GM23248 (cell line): ENCODE measurements around the gene GEN1. TPM values are rescaled to one million over a fixed set of nuclear protein-coding genes. Genes with fewer than 3 reads are reported as not detected.

Experiments
- DNase-seq: peaks from one replicate; pipeline ENCODE4 v3.0.0-alpha.2; 2015
- H2AFZ ChIP-seq: fragments of 200-600 bp; sonication (generic); 2 replicates; pipeline ENCODE4 v1.6.1; 2016; ENCODE audit warnings: antibody characterized with exemption
- H3F3A ChIP-seq: fragments of 200-600 bp; sonication (generic); 2 replicates; pipeline ENCODE4 v1.6.1; 2016; ENCODE audit warnings: mild to moderate bottlenecking, antibody characterized with exemption, mixed run types; ENCODE audit not compliant: insufficient read depth
- H3K27ac ChIP-seq: fragments of 200-600 bp; sonication (generic); 2 replicates; pipeline ENCODE4 v1.5.1; 2016; ENCODE audit warnings: mild to moderate bottlenecking
- H3K27me3 ChIP-seq: fragments of 200-600 bp; sonication (generic); replicated peaks from 2 replicates; pipeline ENCODE4 v1.6.1; 2016; ENCODE audit warnings: mild to moderate bottlenecking; ENCODE audit not compliant: insufficient read depth
- H3K36me3 ChIP-seq: fragments of 200-600 bp; sonication (generic); 2 replicates; pipeline ENCODE4 v1.6.1; 2016; ENCODE audit warnings: low read depth, mild to moderate bottlenecking
- H3K4me1 ChIP-seq: fragments of 200-600 bp; sonication (generic); 2 replicates; pipeline ENCODE4 v1.6.1; 2016; ENCODE audit warnings: mild to moderate bottlenecking; ENCODE audit not compliant: insufficient read depth
- H3K4me2 ChIP-seq: fragments of 200-600 bp; sonication (generic); one replicate; pipeline ENCODE4 v1.6.1; 2016; ENCODE audit warnings: mild to moderate bottlenecking; ENCODE audit not compliant: unreplicated experiment
- H3K4me3 ChIP-seq: fragments of 200-600 bp; sonication (generic); 2 replicates; pipeline ENCODE4 v1.5.1; 2016; ENCODE audit warnings: mild to moderate bottlenecking
- H3K79me2 ChIP-seq: fragments of 200-600 bp; sonication (generic); 2 replicates; pipeline ENCODE4 v1.6.1; 2016; ENCODE audit warnings: mild to moderate bottlenecking; ENCODE audit not compliant: insufficient read depth
- H3K9ac ChIP-seq: fragments of 200-600 bp; sonication (generic); 2 replicates; pipeline ENCODE4 v1.6.1; 2016; ENCODE audit warnings: mild to moderate bottlenecking
- H3K9me2 ChIP-seq: fragments of 200-600 bp; sonication (generic); 2 replicates; pipeline ENCODE4 v1.6.1; 2016; ENCODE audit warnings: mixed run types, mild to moderate bottlenecking, moderate library complexity; ENCODE audit not compliant: insufficient read depth
- H3K9me3 ChIP-seq: fragments of 200-600 bp; sonication (generic); one replicate; pipeline ENCODE4 v1.6.1; 2017; ENCODE audit warnings: low read depth
- H4K20me1 ChIP-seq: fragments of 200-600 bp; sonication (generic); 2 replicates; pipeline ENCODE4 v1.6.0; 2016; ENCODE audit not compliant: insufficient read depth
- EZH2 ChIP-seq: fragments of 200-600 bp; sonication (generic); IDR thresholded peaks from 2 replicates; pipeline ENCODE4 v1.6.1; 2018; ENCODE audit warnings: antibody characterized with exemption, mild to moderate bottlenecking; ENCODE audit not compliant: insufficient read depth, poor library complexity, severe bottlenecking
- EZH2phosphoT487 ChIP-seq: fragments of 200-600 bp; sonication (generic); IDR thresholded peaks from 2 replicates; pipeline ENCODE4 v1.6.1; 2018; ENCODE audit warnings: antibody characterized with exemption, moderate library complexity, mild to moderate bottlenecking, low read depth; ENCODE audit not compliant: insufficient read depth
- WGBS, 2 experiments: methylation state at CpG; one replicate each; pipeline ENCODE4 v1.1.6; 2015 to 2017; ENCODE audit warnings: low lambda C conversion rate in 2 of 2, low coverage in 1 of 2; ENCODE audit errors: missing lambda C conversion rate in 2 of 2; 5-methylcytosine and 5-hydroxymethylcytosine counted together
- in situ Hi-C: fragments of 300-500 bp; cut with MboI; formaldehyde crosslinking; loops from 2 replicates; pipeline ENCODE4 v1.15.0; 2020
- polyA plus RNA-seq: library from polyadenylated mRNA; unstranded; fragments of >200 nt; fragmentation: Nextera tagmentation; extraction: Ambion mirVana; gene quantifications from 2 replicates; pipeline ENCODE4 v1.2.1, GENCODE V29; 2016
- total RNA-seq: library from RNA; depleted of rRNA; stranded (reverse); fragments of >200 nt; shearing (Covaris generic); gene quantifications from 2 replicates; pipeline ENCODE4 v1.2.3, GENCODE V29; 2014

The GEN1 gene
- total and polyA plus RNA-seq, 2 experiments from 2014 or later, result 3.9 to 10.2 TPM

DNA sequence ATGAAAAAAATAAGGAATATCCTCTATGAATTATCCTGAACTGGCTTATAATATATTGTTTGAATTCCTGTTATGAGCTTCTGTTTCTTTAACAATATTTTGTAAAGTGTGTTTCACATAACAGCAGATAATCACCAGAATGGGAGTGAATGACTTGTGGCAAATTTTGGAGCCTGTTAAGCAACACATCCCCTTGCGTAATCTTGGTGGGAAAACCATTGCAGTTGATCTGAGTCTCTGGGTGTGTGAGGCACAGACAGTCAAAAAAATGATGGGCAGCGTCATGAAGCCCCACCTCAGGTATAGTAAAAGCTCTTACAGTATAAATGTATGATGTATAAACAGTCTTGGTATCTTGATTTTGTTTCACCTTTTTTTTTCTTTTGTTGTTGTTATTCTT lies 5.9 kb downstream of the GEN1 start:
- in situ Hi-C loops, result no loop called here
- Histone ChIP-seq H3K4me1 (peaks cover 25% of the 10 kb centered on the region), H2AFZ (no peak overlapping the region), H3K27ac (no peak overlapping the region), H3K27me3 (no peaks in the 10 kb centered on the region), H3K9me2 (no peaks in the 10 kb centered on the region), H3K4me3 (no peak overlapping the region), H3K9ac (no peak overlapping the region), H4K20me1 (no peaks in the 10 kb centered on the region), H3K9me3 (no peaks in the 10 kb centered on the region), H3K36me3 (no peaks in the 10 kb centered on the region), H3F3A (peaks cover 3% of the 10 kb centered on the region; the same call in 1 of the 2 replicates), H3K4me2 (no peak overlapping the region), H3K79me2 (peaks cover 56% of the 10 kb centered on the region)
- WGBS, 2 experiments, result 98% methylated on average over 2 of the region's 2 CpGs
- TF ChIP-seq EZH2 (no peak), EZH2phosphoT487 (no peak)
- no peak for DNase-seq

DNA sequence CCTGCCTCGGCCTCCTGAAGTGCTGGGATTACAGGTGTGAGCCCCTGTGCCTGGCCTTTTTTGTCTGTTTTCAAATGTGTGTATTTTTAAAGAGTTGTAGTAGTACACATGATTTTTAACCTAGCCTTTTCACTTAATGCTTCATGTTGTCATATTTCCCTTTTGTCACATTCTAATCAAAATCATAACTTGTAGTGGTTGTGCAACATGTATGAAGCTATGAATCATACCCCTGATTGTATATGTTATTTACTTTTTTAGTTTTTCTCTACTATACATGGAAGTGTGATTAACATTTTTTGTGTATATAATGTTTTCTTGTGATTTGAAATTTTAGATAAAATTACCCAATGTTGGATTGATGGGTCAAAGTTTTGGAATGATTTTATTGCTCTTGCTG lies 8.5 kb downstream of the GEN1 start:
- H2AFZ ChIP-seq, result no peak overlapping the region

DNA sequence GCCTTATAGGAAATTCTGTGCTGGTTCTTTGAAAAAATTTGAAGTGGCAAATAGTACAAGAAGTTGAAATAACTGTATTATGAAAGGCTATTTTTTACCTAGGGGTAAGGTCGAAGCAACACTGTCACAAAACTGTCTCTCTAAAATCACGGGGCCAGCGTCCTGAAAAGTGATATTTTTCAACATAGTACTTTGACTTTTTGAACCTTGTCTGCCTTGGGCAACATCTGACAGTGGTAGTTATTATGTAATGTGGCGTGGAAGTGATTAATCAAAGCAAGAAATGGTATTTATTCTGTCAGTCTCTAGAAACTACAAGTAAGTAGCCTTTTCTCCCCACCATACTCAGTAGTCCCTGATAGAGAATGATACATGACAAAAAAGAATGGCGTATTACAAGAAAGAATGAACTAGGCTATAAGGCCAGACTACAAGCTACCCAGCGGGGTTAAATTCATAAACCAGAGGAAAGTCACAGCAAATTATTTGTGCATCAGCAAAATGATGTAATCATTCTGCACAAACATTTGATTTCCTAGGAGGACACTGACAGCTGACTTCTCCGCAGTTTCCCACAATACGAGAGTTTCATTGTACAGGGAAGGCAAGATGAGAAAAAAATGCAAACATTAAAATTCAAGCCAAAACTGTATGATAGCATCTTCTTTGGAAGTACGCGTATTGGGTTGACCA lies 9.8 kb downstream of the GEN1 start:
- in situ Hi-C loops, result no loop called here

More for the DNA sequence above, 8.5 kb downstream of the GEN1 start:
- Histone ChIP-seq H3K27ac (no peak overlapping the region), H3K4me2 (no peak overlapping the region), H3K27me3 (no peaks in the 10 kb centered on the region), H3K9me2 (no peaks in the 10 kb centered on the region), H3K4me3 (no peak overlapping the region), H3K36me3 (peaks cover 8% of the 10 kb centered on the region; the same call in 1 of the 2 replicates), H3K9ac (no peak overlapping the region), H3K79me2 (peaks cover 30% of the 10 kb centered on the region), H3F3A (no peaks in the 10 kb centered on the region), H4K20me1 (no peaks in the 10 kb centered on the region), H3K9me3 (no peaks in the 10 kb centered on the region), H3K4me1 (no peaks in the 10 kb centered on the region)
- WGBS, 2 experiments, result 100% methylated on average over 1 of the region's 1 CpG
- in situ Hi-C loops, result no loop called here
- DNase-seq, result no peak
- TF ChIP-seq EZH2, result no peak
- no peak for TF ChIP-seq EZH2phosphoT487

DNA sequence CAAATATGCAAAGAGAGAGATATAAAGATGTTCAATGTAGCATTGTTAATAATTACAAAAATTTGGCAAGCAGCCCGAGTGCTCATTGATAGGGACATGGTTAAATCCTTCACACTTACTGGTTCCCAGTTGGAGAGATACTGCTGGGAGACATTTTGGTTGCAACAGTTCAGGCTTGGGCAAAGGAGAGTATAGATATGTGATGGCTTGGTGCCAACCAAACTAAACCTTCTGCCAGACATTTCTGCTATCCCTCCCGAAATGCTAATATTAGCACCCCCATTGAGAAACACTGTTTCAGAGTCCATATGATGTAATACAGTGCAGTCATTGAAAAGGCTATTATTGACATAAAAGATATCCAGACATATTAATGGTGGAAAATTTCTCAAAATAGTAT lies 11.5 kb downstream of the GEN1 start:
- Histone ChIP-seq H3K27ac (no peak overlapping the region), H3K4me2 (no peak overlapping the region), H3F3A (no peaks in the 10 kb centered on the region), H3K9ac (no peak overlapping the region), H4K20me1 (no peaks in the 10 kb centered on the region), H2AFZ (no peak overlapping the region), H3K27me3 (no peaks in the 10 kb centered on the region), H3K4me3 (no peak overlapping the region), H3K36me3 (peaks cover 8% of the 10 kb centered on the region; the same call in 1 of the 2 replicates), H3K9me3 (no peaks in the 10 kb centered on the region), H3K79me2 (peaks cover under 1% of the 10 kb centered on the region; the same call in 1 of the 2 replicates), H3K9me2 (no peaks in the 10 kb centered on the region), H3K4me1 (no peaks in the 10 kb centered on the region)
- no peak for DNase-seq
- in situ Hi-C loops, result no loop called here
- 97 to 100% methylated on average over 2 of the region's 2 CpGs for WGBS, 2 experiments
- TF ChIP-seq EZH2phosphoT487 (no peak), EZH2 (no peak)

More for the DNA sequence above, 9.8 kb downstream of the GEN1 start:
- Histone ChIP-seq H3K79me2 (peaks cover 17% of the 10 kb centered on the region), H3K4me3 (no peak overlapping the region), H3K27ac (no peak overlapping the region), H3K36me3 (peaks cover 8% of the 10 kb centered on the region; the same call in 1 of the 2 replicates), H3K27me3 (no peaks in the 10 kb centered on the region), H3K9me2 (no peaks in the 10 kb centered on the region), H2AFZ (no peak overlapping the region), H3K9ac (no peak overlapping the region), H3K4me2 (no peak overlapping the region), H4K20me1 (no peaks in the 10 kb centered on the region), H3F3A (no peaks in the 10 kb centered on the region), H3K9me3 (no peaks in the 10 kb centered on the region), H3K4me1 (no peaks in the 10 kb centered on the region)
- DNase-seq, result no peak
- no peak for TF ChIP-seq EZH2
- no peak for TF ChIP-seq EZH2phosphoT487
- 98% methylated on average over 10 of the region's 10 CpGs for WGBS, 2 experiments
